GM10248 (cell line): ENCODE measurements around the gene PTPRN2.
"Not testable (repeated sequence)": the region's sequence is repeated elsewhere in the genome, so short reads cannot be mapped to it uniquely, and the experiment has no call there.

Source experiments
- CTCF ChIA-PET: fragments of 300-600 bp; sonication (Branson Sonifier 250); formaldehyde crosslinking; extraction: SDS; loops from one replicate; lab custom pipeline; 2021; ENCODE audit warnings: antibody characterized with exemption; lab: Yijun Ruan, JAX
- POLR2A ChIA-PET: fragments of 350-650 bp; sonication (Branson Sonifier 250); formaldehyde crosslinking; extraction: SDS; loops from one replicate; lab custom pipeline; 2020; ENCODE audit warnings: antibody characterized with exemption; lab: Yijun Ruan, JAX
- DNase-seq: peaks from one replicate; pipeline ENCODE4 v3.0.0; 2012; ENCODE audit errors: extremely low spot score
- CTCF ChIP-seq: IDR thresholded peaks from 2 replicates; pipeline ENCODE4 v1.5.1; 2012; ENCODE audit warnings: mild to moderate bottlenecking, low read depth; ENCODE audit errors: extremely low read depth, missing control alignments, control extremely low read depth

The PTPRN2 gene

GRCh38 chr7:157983502-157984422 is 603.9 kb downstream of the PTPRN2 start:
- CTCF ChIA-PET = no interaction called here
- no peak for DNase-seq
- no peak for TF ChIP-seq CTCF
- POLR2A ChIA-PET = no interaction called here

- DNase-seq = no peak
- POLR2A ChIA-PET = no interaction called here
- no peak for TF ChIP-seq CTCF
- CTCF ChIA-PET = no interaction called here
Observed at GRCh38 chr7:157981778-157982177, 605.8 kb downstream of the PTPRN2 start.

GRCh38 chr7:157980774-157981173 is 606.8 kb downstream of the PTPRN2 start:
- TF ChIP-seq CTCF = no peak
- ChIA-PET CTCF (no interaction called here), POLR2A (no interaction called here)
- DNase-seq = no peak

- POLR2A ChIA-PET, CTCF ChIA-PET: not testable (repeated sequence)
Observed at GRCh38 chr7:157980341-157980731, 607.3 kb downstream of the PTPRN2 start.

GRCh38 chr7:157979636-157980340 is 607.8 kb downstream of the PTPRN2 start:
- DNase-seq = no peak

More at GRCh38 chr7:157980341-157980731, 607.3 kb downstream of the PTPRN2 start:
- not testable (repeated sequence) for DNase-seq

GRCh38 chr7:157978766-157979165 is 608.9 kb downstream of the PTPRN2 start:
- POLR2A ChIA-PET = no interaction called here
- CTCF ChIA-PET = no interaction called here

More at GRCh38 chr7:157979636-157980340, 607.8 kb downstream of the PTPRN2 start:
- POLR2A ChIA-PET = no interaction called here
- CTCF ChIA-PET = no interaction called here
- TF ChIP-seq CTCF = no peak

More at GRCh38 chr7:157978766-157979165, 608.9 kb downstream of the PTPRN2 start:
- no peak for DNase-seq
- TF ChIP-seq CTCF = no peak
